ENCODE data around the gene XPR1.
"Not testable (repeated sequence)": the region's sequence is repeated elsewhere in the genome, so short reads cannot be mapped to it uniquely, and the experiment has no call there.

The XPR1 gene

DNA sequence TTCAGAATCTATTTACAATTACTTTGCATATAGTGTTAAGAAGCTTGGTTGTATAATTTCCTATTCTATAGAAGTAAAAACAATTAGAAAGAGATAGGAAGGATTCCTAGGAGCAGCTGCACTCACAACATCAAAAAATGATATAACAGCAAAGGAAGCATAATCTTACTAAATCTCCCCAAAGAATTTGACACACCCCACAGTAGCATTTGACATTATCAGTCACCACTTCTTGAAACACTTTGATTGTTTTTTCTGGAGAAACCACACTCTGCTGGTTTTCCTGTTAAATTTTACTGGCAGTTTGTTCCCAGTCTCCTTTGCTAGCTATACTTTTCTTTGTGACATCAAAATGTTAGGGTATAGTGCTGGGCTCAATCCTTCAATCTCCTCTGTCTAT lies 180.1 kb downstream of the XPR1 start:
- TF ChIP-seq CTCF (IDR thresholded peaks at IDR 0.05; ENCODE audit: control insufficient read depth, insufficient read depth, low read depth, low read length, missing control alignments), result no peak
- no peak for DNase-seq (ENCODE audit: low read depth)
- no peak overlapping the region for H3K4me3 ChIP-seq (ENCODE audit: control insufficient read depth, low read depth, low read length)

DNA sequence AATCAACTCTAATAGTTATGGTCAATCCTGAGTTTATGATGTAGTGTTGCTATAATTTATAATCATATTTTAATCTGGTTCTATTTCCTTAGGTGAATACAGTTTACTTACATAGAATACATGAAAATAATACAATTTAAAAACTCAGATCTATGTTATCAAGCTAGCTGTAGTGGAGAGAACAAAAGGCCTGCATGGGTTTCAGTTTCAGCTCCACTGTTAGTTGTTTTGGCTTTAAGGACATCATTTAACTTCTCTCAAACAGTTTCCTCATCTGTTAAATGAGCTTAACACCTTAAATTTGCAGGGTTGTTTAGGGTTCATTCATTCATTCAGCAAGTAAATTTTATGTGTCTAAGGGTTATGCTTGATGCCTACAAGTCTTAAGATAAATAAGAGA lies 182.4 kb downstream of the XPR1 start:
- no peak overlapping the region for H3K4me3 ChIP-seq (ENCODE audit: control insufficient read depth, low read depth, low read length)
- DNase-seq (ENCODE audit: low read depth), result no peak
- no peak for TF ChIP-seq CTCF (IDR thresholded peaks at IDR 0.05; ENCODE audit: control insufficient read depth, insufficient read depth, low read depth, low read length, missing control alignments)

- no peak overlapping the region for H3K4me3 ChIP-seq (ENCODE audit: control insufficient read depth, low read depth, low read length)
- no peak for DNase-seq (ENCODE audit: low read depth)
- no peak for TF ChIP-seq CTCF (IDR thresholded peaks at IDR 0.05; ENCODE audit: control insufficient read depth, insufficient read depth, low read depth, low read length, missing control alignments)
Measured at GRCh38 chr1:180815188-180815587, 183.4 kb downstream of the XPR1 start.

- no peak overlapping the region for H3K4me3 ChIP-seq (ENCODE audit: control insufficient read depth, low read depth, low read length)
- no peak for TF ChIP-seq CTCF (IDR thresholded peaks at IDR 0.05; ENCODE audit: control insufficient read depth, insufficient read depth, low read depth, low read length, missing control alignments)
- no peak for DNase-seq (ENCODE audit: low read depth)
Measured at GRCh38 chr1:180816132-180816531, 184.3 kb downstream of the XPR1 start.

DNA sequence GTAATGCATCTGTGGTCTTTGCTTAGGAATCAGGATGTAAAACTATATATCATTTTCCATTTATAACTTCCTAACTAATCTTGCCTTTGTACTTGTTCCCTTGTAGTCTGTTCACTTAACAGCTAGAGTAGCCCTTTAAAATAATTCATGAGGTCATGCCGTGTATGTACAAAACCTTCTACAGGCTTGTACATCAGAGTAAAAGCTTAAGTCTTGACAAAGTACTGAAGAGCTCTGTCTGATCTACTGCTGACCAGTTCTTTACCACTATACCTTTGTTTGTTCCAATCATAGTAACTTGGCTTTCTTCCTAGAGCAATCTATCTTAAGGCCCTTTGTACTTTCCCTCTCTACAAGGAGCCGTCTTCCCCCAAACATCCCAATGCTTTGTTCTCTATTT lies 190.1 kb downstream of the XPR1 start:
- H3K4me3 ChIP-seq (ENCODE audit: control insufficient read depth, low read depth, low read length), result no peak overlapping the region
- no peak for DNase-seq (ENCODE audit: low read depth)
- TF ChIP-seq CTCF (IDR thresholded peaks at IDR 0.05; ENCODE audit: control insufficient read depth, insufficient read depth, low read depth, low read length, missing control alignments), result no peak

DNA sequence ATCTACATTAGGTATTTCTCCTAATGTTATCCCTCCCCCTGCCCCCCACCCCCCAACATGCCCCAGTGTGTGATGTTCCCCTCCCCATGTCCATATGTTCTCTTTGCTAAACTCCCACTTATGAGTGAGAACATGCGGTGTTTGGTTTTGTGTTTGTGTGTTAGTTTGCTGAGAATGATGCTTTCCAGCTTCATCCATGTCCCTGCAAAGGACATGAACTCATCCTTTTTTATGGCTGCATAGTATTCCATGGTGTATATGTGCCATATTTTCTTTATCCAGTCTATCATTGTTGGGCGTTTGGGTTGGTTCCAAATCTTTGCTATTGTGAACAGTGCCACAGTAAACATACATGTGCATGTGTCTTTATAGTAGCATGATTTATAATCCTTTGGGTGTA lies 199.7 kb downstream of the XPR1 start:
- DNase-seq (ENCODE audit: low read depth); H3K4me3 ChIP-seq (ENCODE audit: control insufficient read depth, low read depth, low read length): not testable (repeated sequence)

GRCh38 chr1:180833180-180833579 lies 201.4 kb downstream of the XPR1 start:
- DNase-seq (ENCODE audit: low read depth), result not testable (repeated sequence)

GRCh38 chr1:180836449-180836848 lies 204.6 kb downstream of the XPR1 start:
- H3K4me3 ChIP-seq (ENCODE audit: control insufficient read depth, low read depth, low read length), result no peak overlapping the region
- no peak for DNase-seq (ENCODE audit: low read depth)
- TF ChIP-seq CTCF (IDR thresholded peaks at IDR 0.05; ENCODE audit: control insufficient read depth, insufficient read depth, low read depth, low read length, missing control alignments), result no peak

More at GRCh38 chr1:180833180-180833579, 201.4 kb downstream of the XPR1 start:
- H3K4me3 ChIP-seq (ENCODE audit: control insufficient read depth, low read depth, low read length), result not testable (repeated sequence)
